HG03565 (cell line): ENCODE data around the gene C1QTNF6.
"Not testable (repeated sequence)": the region's sequence is repeated elsewhere in the genome, so short reads cannot be mapped to it uniquely, and the experiment has no call there.

Experiments
- ATAC-seq: cut with Tn5 transposase; IDR thresholded peaks from one replicate; pipeline ENCODE4 v1.9.1; 2021; ENCODE audit warnings: mild to moderate bottlenecking, moderate library complexity; ENCODE audit not compliant: unreplicated experiment

C1QTNF6 gene

GRCh38 chr22:37178350-37179125 lies 9.5 kb downstream of the C1QTNF6 start:
- no peak for ATAC-seq

- no peak for ATAC-seq
Measured at GRCh38 chr22:37177755-37178154, 10.3 kb downstream of the C1QTNF6 start.

GRCh38 chr22:37177221-37177620 lies 10.8 kb downstream of the C1QTNF6 start:
- no peak for ATAC-seq

GRCh38 chr22:37176464-37177061 lies 11.5 kb downstream of the C1QTNF6 start:
- no peak for ATAC-seq

GRCh38 chr22:37175414-37176281 lies 12.4 kb downstream of the C1QTNF6 start:
- no peak for ATAC-seq

- no peak for ATAC-seq
Measured at GRCh38 chr22:37174964-37175363, 13.1 kb downstream of the C1QTNF6 start.

GRCh38 chr22:37173709-37174108 lies 14.3 kb downstream of the C1QTNF6 start:
- ATAC-seq = no peak

GRCh38 chr22:37172266-37173245 lies 15.5 kb downstream of the C1QTNF6 start:
- ATAC-seq = no peak

- ATAC-seq = no peak
Measured at GRCh38 chr22:37171662-37172061, 16.4 kb downstream of the C1QTNF6 start.

- ATAC-seq = not testable (repeated sequence)
Measured at GRCh38 chr22:37170689-37171405, 17.2 kb downstream of the C1QTNF6 start.

- ATAC-seq = no peak
Measured at GRCh38 chr22:37169947-37170688, 17.9 kb downstream of the C1QTNF6 start.

GRCh38 chr22:37169406-37169805 lies 18.6 kb downstream of the C1QTNF6 start:
- no peak for ATAC-seq

- no peak for ATAC-seq
Measured at GRCh38 chr22:37167981-37168647, 19.9 kb downstream of the C1QTNF6 start.

- no peak for ATAC-seq
Measured at GRCh38 chr22:37167176-37167980, 20.7 kb downstream of the C1QTNF6 start.

GRCh38 chr22:37166675-37167066 lies 21.4 kb downstream of the C1QTNF6 start:
- ATAC-seq = no peak

- no peak for ATAC-seq
Measured at GRCh38 chr22:37165940-37166674, 21.9 kb downstream of the C1QTNF6 start.

GRCh38 chr22:37165066-37165465 lies 23.0 kb downstream of the C1QTNF6 start:
- no peak for ATAC-seq
